ENCODE data around the gene TBCCD1. TPM values are rescaled to one million over a fixed set of nuclear protein-coding genes. Genes with fewer than 3 reads are reported as not detected.

Gene TBCCD1
- total and polyA plus RNA-seq, 2 of the 4 experiments (the other 2 are of a cell fraction), result 7.9 to 19.7 TPM

- TF ChIP-seq CHD1 (IDR thresholded peaks at IDR 0.05; ENCODE audit: low read depth, low read length), result no peak
- no peak for TF ChIP-seq POLR2A (IDR thresholded peaks at IDR 0.05; ENCODE audit: low read depth, low read length)
- TF ChIP-seq, protein P1, sequence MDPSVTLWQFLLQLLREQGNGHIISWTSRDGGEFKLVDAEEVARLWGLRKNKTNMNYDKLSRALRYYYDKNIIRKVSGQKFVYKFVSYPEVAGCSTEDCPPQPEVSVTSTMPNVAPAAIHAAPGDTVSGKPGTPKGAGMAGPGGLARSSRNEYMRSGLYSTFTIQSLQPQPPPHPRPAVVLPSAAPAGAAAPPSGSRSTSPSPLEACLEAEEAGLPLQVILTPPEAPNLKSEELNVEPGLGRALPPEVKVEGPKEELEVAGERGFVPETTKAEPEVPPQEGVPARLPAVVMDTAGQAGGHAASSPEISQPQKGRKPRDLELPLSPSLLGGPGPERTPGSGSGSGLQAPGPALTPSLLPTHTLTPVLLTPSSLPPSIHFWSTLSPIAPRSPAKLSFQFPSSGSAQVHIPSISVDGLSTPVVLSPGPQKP (IDR thresholded peaks at IDR 0.05; ENCODE audit: borderline replicate concordance, low read depth, low read length), result no peak
- no peak for TF ChIP-seq BHLHE40 (IDR thresholded peaks at IDR 0.05; ENCODE audit: low read depth, low read length)
- no peak for TF ChIP-seq FOS (IDR thresholded peaks at IDR 0.05; ENCODE audit: low read depth, low read length)
- in situ Hi-C loops (cut with MboI; ENCODE audit: low sequenced_read_pairs), result no loop called here
- Histone ChIP-seq H2AK9ac (replicated peaks; ENCODE audit: low read depth, low read length, poor library complexity) (no peak overlapping the region), H3K36me3 (ENCODE audit: control insufficient read depth, insufficient read depth, low read length) (no peaks in the 10 kb centered on the region), H3K4me1 (ENCODE audit: control insufficient read depth, insufficient read depth, low read length) (no peaks in the 10 kb centered on the region), H3K27me3 (ENCODE audit: control insufficient read depth, insufficient read depth, low read length) (peaks cover 29% of the 10 kb centered on the region), H3K4me3 (ENCODE audit: insufficient read depth, low read depth, low read length) (no peak overlapping the region), H3K4ac (ENCODE audit: low read depth, low read length) (no peak overlapping the region), H4K20me1 (ENCODE audit: insufficient read depth, low read length) (no peaks in the 10 kb centered on the region), H3K9ac (ENCODE audit: low read depth, low read length) (no peak overlapping the region), H2BK20ac (ENCODE audit: low read depth, low read length) (no peak overlapping the region), H2BK15ac (ENCODE audit: low read depth, low read length) (no peak overlapping the region), H3K9me1 (ENCODE audit: insufficient read depth, low read length) (no peaks in the 10 kb centered on the region), H3K14ac (replicated peaks; ENCODE audit: low read depth, low read length) (no peak overlapping the region), H3K79me1 (ENCODE audit: low read depth in 1 of 2, low read length in 2 of 2) (no peaks in the 10 kb centered on the region), H3K56ac (ENCODE audit: extremely low read depth, insufficient read depth, low read length) (no peak overlapping the region), H2AFZ (replicated peaks; ENCODE audit: low read length, poor library complexity) (no peak overlapping the region), H2AK5ac (ENCODE audit: low read depth, low read length) (no peak overlapping the region), H3K27ac (ENCODE audit: insufficient read depth, low read length) (no peak overlapping the region), H2BK120ac (ENCODE audit: low read depth, low read length) (no peak overlapping the region), H4K91ac (ENCODE audit: insufficient read depth, low read depth, low read length) (no peak overlapping the region), H3K4me2 (ENCODE audit: low read depth, low read length) (no peak overlapping the region), H3K18ac (ENCODE audit: low read depth, low read length) (no peak overlapping the region), H4K8ac (ENCODE audit: low read depth in 2 of 2, low read length in 2 of 2) (no peak overlapping the region), H4K5ac (ENCODE audit: low read depth, low read length) (no peak overlapping the region), H2BK5ac (ENCODE audit: low read depth, low read length, poor library complexity, severe bottlenecking) (no peak overlapping the region), H3K23ac (ENCODE audit: low read depth, low read length) (no peak overlapping the region), H3K9me3 (ENCODE audit: control insufficient read depth, insufficient read depth, low read length) (no peaks in the 10 kb centered on the region)
- no peak for DNase-seq
- ChIA-PET POLR2A (ENCODE audit: unreplicated experiment) (no interaction called here), CTCF (no interaction called here)
- intact Hi-C loops (cut with micrococcal nuclease), result no loop called here
- 21% methylated on average over 2 of the region's 2 CpGs; no CpG with 5 or more reads in 1 of the 2 experiments for WGBS, 2 experiments (ENCODE audit: extremely low coverage in 2 of 2, insufficient read length in 1 of 2)
- ATAC-seq (ENCODE audit: low read depth), result no peak
- dilution Hi-C loops (cut with HindIII; ENCODE audit: low sequenced_read_pairs, unreplicated experiment), result no loop called here
- BruUV-seq (replicated peaks), result no TSS peak
These were observed 60.3 kb downstream of the TBCCD1 start for GRCh38 chr3:186506857-186507256.

All from IMR-90 (cell line).